SJSA1 (cell line): Measurements from ENCODE around the gene SF3B3. TPM values are rescaled to one million over a fixed set of nuclear protein-coding genes. Genes with fewer than 3 reads are reported as not detected.
"Not testable (repeated sequence)": the region's sequence is repeated elsewhere in the genome, so short reads cannot be mapped to it uniquely, and the experiment has no call there.

Experiments
- DNase-seq, 2 experiments: peaks; one replicate each; pipeline ENCODE4 v3.0.0-alpha.2; 2015 to 2020; ENCODE audit warnings: low spot score in 2 of 2, low read depth in 1 of 2
- H3K27ac ChIP-seq: fragments of 250-450 bp; sonication (Bioruptor Pico); 2 replicates; pipeline ENCODE4 v1.5.1; 2020; ENCODE audit warnings: mild to moderate bottlenecking, moderate library complexity
- H3K27me3 ChIP-seq: fragments of 250-450 bp; sonication (Bioruptor Pico); replicated peaks from 2 replicates; pipeline ENCODE4 v1.5.1; 2020; ENCODE audit warnings: mild to moderate bottlenecking, moderate library complexity
- H3K36me3 ChIP-seq: fragments of 250-450 bp; sonication (Bioruptor Pico); 2 replicates; pipeline ENCODE4 v1.5.1; 2020; ENCODE audit warnings: mild to moderate bottlenecking
- H3K4me1 ChIP-seq: fragments of 250-450 bp; sonication (Bioruptor Pico); replicated peaks from 2 replicates; pipeline ENCODE4 v1.6.1; 2021; ENCODE audit warnings: mild to moderate bottlenecking
- H3K4me3 ChIP-seq: fragments of 250-450 bp; sonication (Bioruptor Pico); 2 replicates; pipeline ENCODE4 v1.5.1; 2020; ENCODE audit warnings: mild to moderate bottlenecking
- H3K9me3 ChIP-seq: fragments of 250-450 bp; sonication (Bioruptor Pico); replicated peaks from 2 replicates; pipeline ENCODE4 v1.5.1; 2020; ENCODE audit warnings: mild to moderate bottlenecking
- total RNA-seq: library from RNA; depleted of rRNA; stranded (reverse); fragments of >200 nt; shearing (Covaris generic); gene quantifications from 2 replicates; pipeline ENCODE4 v1.2.3, GENCODE V29; 2014

SF3B3 gene
- total RNA-seq, 1 experiment from 2014 or later = 170 TPM

DNA sequence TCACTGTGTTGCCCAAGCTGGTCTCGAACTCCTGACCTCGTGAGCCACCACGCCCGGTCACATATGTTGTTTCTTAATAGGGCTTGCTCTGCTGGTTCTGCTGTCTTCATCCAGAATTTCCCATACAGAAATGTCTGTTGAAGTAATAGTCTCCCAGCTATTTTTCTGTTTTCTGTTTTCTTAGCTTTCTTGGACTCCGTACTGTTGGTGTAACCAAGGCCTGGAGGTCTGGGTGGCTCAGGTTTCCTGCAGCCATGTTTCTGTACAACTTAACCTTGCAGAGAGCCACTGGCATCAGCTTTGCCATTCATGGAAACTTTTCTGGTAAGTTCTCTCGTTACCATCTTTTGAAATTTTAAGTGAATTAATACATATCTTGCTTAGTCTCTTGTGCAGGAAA is 2.8 kb downstream of the SF3B3 start:
- Histone ChIP-seq H3K4me1 (peaks cover 23% of the 10 kb centered on the region), H3K27ac (no peak overlapping the region), H3K4me3 (no peak overlapping the region), H3K27me3 (no peaks in the 10 kb centered on the region), H3K9me3 (no peaks in the 10 kb centered on the region), H3K36me3 (peaks cover 70% of the 10 kb centered on the region)
- DNase-seq = no peak

DNA sequence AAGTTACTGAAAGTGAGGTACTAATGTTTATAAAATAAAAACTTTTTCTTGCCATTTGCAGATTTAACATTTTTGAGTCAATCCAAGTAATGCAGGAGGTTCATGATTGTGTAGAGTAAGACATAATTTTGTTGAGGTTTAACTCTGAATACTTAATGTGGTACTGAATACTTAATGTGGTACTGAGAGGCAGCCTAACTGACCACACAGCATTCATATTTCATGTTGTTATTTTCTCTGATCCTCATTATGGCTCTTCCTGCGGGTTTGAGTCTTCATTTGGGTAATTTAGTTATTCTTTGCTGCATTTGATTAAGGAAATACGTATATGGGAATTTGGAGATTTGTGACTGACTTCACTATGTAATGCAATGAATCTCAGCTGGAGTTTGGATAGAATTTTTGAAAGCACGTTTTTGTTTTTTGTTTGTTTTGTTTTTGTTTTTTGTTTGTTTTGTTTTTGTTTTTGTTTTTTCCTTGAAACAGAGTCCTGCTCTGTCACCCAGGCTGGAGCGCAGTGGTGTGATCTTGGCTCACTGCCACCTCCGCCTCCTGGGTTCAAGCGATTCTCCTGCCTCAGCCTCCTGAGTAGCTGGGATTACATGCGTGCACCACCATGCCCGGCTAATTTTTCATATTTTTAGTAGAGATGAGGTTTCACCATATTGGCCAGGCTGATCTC is 3.8 kb downstream of the SF3B3 start:
- DNase-seq = no peak
- Histone ChIP-seq H3K36me3 (peaks cover 78% of the 10 kb centered on the region), H3K27me3 (no peaks in the 10 kb centered on the region), H3K4me1 (peaks cover 19% of the 10 kb centered on the region), H3K4me3 (no peak overlapping the region), H3K9me3 (no peaks in the 10 kb centered on the region), H3K27ac (no peak overlapping the region)

DNA sequence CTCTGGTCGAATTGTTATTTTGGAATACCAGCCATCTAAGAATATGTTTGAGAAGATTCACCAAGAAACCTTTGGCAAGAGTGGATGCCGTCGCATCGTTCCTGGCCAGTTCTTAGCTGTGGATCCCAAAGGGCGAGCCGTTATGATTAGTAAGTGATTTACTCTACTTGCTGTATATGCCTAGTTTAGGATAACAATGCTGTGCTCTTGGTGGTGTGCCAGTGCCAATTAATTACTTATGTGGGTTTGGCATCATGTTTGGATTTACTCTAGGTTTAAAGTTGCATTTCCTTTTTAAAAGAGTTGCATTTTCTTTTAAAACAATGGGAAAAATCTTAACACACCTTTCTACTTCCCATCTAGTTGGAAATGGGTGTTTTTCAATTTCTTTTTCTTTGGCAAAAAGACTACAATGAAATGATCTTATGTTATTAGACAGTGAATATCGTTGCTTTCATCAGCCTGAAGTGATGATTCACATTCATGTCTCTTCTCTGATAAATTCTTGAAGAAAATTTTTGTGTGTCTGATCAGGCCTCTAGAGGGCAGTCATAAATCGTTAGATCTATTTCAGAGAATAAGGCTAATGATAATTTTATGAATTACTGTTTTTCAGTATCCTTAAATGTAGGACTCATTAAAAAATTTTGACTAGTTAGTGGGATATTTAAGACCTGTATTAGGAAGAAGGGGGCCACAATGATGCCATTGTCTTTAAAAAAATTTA is 5.6 kb downstream of the SF3B3 start:
- Histone ChIP-seq H3K36me3 (peaks cover 89% of the 10 kb centered on the region), H3K4me1 (peaks cover 17% of the 10 kb centered on the region), H3K27me3 (no peaks in the 10 kb centered on the region), H3K27ac (no peak overlapping the region), H3K4me3 (no peak overlapping the region), H3K9me3 (no peaks in the 10 kb centered on the region)
- peak in 1 of 2 experiments; percentile 47 for DNase-seq

DNA sequence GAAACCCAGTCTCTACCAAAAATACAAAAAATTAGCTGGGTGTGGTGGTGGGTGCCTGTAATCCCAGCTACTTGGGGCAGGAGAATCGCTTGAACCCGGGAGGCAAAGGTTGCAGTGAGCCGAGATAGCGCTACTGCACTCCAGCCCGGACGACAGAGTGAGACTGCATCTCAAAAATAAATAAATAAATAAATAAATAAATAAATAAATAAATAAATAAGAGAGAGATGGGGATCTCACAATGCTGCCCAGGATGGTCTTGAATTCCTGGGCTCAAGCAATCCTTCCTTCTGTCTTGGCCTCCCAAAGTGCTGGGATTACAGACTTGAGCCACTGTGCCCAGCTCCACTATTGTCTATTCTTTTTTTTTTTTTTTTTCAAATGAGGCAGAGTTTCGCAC is 6.3 kb downstream of the SF3B3 start:
- H3K27ac ChIP-seq = not testable (repeated sequence)
- peaks cover 90% of the 10 kb centered on the region for H3K36me3 ChIP-seq

DNA sequence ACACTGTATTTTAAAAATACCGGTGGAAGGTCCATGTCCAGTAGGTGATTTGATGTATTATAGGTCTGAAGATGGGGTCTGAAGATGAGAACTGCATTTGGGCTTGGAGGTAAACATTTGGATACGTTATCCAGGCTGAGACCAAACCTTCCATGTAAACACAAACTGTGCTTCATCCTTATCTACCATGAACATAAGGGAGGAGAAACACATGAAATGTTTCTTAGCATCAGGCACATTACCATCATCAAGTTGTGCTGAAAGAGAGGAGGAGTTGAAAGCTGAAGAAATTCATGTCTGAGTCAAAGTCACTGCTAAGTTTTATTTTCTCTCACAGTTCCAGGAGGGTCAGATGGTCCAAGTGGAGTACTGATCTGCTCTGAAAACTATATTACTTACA is 11.4 kb downstream of the SF3B3 start:
- H3K36me3 ChIP-seq = peaks cover 98% of the 10 kb centered on the region
- no peaks in the 10 kb centered on the region for H3K9me3 ChIP-seq
- no peak overlapping the region for H3K27ac ChIP-seq

More for the DNA sequence above, 6.3 kb downstream of the SF3B3 start:
- not testable (repeated sequence) for H3K27me3 ChIP-seq, DNase-seq, H3K9me3 ChIP-seq, H3K4me3 ChIP-seq
- H3K4me1 ChIP-seq = peaks cover 16% of the 10 kb centered on the region

DNA sequence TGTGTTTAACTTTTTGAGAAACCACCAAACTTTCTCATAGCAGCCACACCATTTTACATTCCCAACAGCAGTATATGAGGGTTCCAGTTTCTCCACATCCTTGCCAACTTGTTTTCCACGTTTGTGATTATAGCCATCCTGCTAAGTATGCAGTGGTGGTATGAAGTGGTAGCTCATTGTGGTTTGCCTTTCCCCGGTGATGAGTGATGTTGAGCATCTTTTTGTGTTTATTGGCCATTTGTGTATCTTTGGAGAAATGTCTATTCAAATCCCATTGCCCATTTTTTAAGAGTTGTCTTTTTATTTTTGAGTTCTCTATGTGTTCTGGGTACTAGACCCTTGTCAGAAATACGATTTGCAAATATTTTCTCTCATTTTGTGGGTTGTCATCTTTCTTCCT is 17.4 kb downstream of the SF3B3 start:
- peaks cover 100% of the 10 kb centered on the region for H3K36me3 ChIP-seq
- no peak overlapping the region for H3K4me3 ChIP-seq
- no peaks in the 10 kb centered on the region for H3K9me3 ChIP-seq
- DNase-seq = no peak
- H3K4me1 ChIP-seq = no peaks in the 10 kb centered on the region
- H3K27me3 ChIP-seq = no peaks in the 10 kb centered on the region
- H3K27ac ChIP-seq = no peak overlapping the region

More for the DNA sequence above, 11.4 kb downstream of the SF3B3 start:
- Histone ChIP-seq H3K27me3 (no peaks in the 10 kb centered on the region), H3K4me1 (no peaks in the 10 kb centered on the region), H3K4me3 (no peak overlapping the region)
- no peak for DNase-seq

DNA sequence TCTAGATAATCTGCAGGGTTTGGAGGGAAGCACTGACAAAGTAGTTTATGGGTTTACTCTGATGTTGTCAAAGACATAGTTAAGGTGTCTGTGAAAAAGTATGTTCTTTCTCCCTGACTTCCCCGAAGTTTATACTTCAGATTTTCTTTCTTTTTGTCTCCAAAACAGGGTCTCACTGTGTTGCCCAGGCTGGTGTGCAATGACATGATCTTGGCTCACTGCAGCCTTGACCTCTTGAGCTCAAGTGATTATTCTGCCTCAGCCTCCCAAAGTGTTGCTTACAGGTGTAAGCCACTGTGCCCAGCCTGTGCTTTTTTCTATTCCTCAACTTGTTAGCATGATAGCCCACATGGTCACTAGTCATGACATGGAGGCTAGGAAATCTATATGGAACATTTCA is 20.9 kb downstream of the SF3B3 start:
- no peaks in the 10 kb centered on the region for H3K4me1 ChIP-seq
- peaks cover 98% of the 10 kb centered on the region for H3K36me3 ChIP-seq
- H3K9me3 ChIP-seq = no peaks in the 10 kb centered on the region
- no peaks in the 10 kb centered on the region for H3K27me3 ChIP-seq
- H3K4me3 ChIP-seq = no peak overlapping the region
- no peak overlapping the region for H3K27ac ChIP-seq
- DNase-seq = no peak

DNA sequence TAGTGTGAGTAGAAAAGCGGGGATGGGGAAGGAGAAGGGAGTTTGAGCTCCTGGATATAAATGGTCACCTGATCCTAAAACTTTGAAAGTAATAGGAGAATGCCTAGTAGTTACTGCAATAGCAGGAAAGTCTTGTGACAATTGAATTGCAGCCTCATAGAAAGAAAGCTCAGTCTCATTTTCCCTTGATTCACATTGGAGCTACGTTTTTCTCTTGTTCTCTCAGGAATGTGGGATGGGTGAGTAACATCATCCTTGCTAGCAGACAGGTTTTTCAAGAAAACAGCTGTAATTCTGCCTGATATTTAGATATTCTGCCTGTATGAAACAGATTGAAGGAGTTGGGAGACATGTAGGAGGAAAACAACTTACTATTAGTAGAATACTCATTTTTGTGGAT is 25.3 kb downstream of the SF3B3 start:
- H3K27ac ChIP-seq = no peak overlapping the region
- no peaks in the 10 kb centered on the region for H3K9me3 ChIP-seq
- peaks cover 31% of the 10 kb centered on the region for H3K4me1 ChIP-seq
- peaks cover 93% of the 10 kb centered on the region for H3K36me3 ChIP-seq
- no peak overlapping the region for H3K4me3 ChIP-seq
- H3K27me3 ChIP-seq = no peaks in the 10 kb centered on the region
- DNase-seq = no peak

DNA sequence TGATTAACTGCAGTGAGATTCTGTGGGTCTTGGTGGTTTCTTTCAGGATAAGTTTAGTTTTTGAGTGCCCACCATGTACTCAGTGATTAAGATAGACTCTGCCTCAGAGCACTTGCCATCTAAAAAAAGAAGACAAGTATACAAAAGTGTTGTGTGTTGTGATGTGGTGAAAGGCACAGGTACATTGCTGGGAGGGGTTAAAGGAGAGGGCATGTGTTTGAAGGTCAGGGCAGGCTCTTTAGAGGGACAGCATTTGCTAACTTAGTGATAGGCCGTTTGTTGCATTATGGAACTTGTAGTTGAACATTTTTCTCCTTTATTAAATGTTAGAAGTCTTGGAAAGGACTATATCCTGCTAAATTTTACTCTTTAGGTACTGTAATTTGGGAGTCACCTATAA is 26.5 kb downstream of the SF3B3 start:
- Histone ChIP-seq H3K4me1 (peaks cover 38% of the 10 kb centered on the region), H3K9me3 (no peaks in the 10 kb centered on the region), H3K27me3 (no peaks in the 10 kb centered on the region), H3K36me3 (peaks cover 93% of the 10 kb centered on the region), H3K4me3 (no peak overlapping the region), H3K27ac (no peak overlapping the region)
- no peak for DNase-seq

DNA sequence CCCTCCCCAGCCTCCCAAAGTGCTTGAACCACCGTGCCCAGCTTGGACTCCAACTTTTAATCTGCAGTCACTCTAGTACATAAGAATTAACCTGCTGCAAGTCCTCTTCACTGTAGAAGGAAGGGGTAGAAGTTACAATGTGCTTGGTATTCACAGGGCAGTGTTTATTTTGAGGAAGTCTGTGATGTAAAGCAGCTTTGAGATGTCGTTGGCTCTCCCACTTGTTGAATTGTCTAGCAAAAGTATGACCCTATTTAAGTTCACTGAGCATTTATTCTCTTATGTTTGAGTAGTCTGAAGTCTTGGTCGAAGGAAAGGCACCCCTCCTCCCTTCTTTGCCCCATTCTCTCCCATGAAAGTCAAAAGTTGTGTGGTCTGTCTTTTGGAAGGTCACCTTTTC is 28.2 kb downstream of the SF3B3 start:
- H3K36me3 ChIP-seq = peaks cover 94% of the 10 kb centered on the region
- no peak overlapping the region for H3K27ac ChIP-seq
- DNase-seq = no peak
- H3K4me3 ChIP-seq = no peak overlapping the region
- no peaks in the 10 kb centered on the region for H3K27me3 ChIP-seq
- H3K4me1 ChIP-seq = peaks cover 38% of the 10 kb centered on the region
- no peaks in the 10 kb centered on the region for H3K9me3 ChIP-seq

DNA sequence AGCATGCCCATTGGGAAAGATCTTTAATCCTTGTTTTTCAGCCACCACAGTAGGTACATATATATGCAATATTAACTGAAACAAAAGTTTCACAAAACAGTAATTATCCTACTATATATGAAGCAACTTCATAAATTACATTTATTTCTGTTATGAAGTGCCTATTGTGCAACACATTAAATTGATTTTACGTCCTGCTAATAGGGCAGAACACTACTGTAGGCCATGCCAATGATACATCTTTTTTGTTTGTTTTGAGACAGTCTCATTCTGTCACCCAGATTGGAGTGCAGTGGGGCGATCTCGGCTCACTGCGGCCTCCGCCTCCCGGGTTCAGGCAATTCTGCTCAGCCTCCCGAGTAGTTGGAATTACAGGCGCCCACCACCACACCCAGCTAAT is 29.1 kb downstream of the SF3B3 start:
- no peak for DNase-seq
- H3K27ac ChIP-seq = peak overlapping the region; percentile 96
- peaks cover 38% of the 10 kb centered on the region for H3K4me1 ChIP-seq
- H3K4me3 ChIP-seq = no peak overlapping the region
- no peaks in the 10 kb centered on the region for H3K9me3 ChIP-seq
- no peaks in the 10 kb centered on the region for H3K27me3 ChIP-seq
- peaks cover 94% of the 10 kb centered on the region for H3K36me3 ChIP-seq

DNA sequence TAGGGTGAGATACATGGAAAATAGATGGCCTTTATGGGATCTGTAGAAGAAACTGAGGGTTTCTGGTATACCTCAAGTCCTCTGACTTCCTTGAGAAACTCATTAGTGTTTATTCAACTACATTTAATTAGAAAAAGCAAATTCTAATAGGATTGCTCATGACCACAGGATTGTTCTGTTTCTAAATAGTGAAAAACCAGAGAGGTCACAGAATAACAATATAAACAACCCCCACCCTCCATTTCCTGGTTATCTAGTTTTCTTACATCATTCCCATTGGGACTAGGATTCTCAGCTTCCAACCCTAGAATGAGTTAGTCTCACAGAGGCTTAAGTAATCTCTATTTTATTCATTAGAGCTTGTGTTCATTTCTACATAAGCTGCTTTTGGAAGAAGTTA is 30.0 kb downstream of the SF3B3 start:
- DNase-seq = peak in 1 of 2 experiments; percentile 92
- Histone ChIP-seq H3K4me1 (peaks cover 38% of the 10 kb centered on the region), H3K36me3 (peaks cover 93% of the 10 kb centered on the region), H3K27ac (peak overlapping the region; percentile 96), H3K4me3 (no peak overlapping the region), H3K9me3 (no peaks in the 10 kb centered on the region), H3K27me3 (no peaks in the 10 kb centered on the region)

DNA sequence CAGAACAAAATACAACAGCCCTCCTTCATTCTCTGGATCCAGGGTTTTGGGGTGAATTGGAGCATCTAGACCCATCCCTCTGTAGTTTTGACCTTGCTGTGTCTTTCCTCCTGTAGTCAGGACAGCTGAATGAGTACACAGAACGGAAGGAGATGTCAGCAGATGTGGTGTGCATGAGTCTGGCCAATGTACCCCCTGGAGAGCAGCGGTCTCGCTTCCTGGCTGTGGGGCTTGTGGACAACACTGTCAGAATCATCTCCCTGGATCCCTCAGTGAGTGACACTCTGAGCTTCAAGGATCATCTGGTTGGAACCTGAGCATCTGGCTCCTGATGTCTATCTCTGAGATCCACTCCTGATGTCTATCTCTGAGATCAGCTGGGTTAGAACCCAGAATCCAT is 32.4 kb downstream of the SF3B3 start:
- Histone ChIP-seq H3K4me3 (no peak overlapping the region), H3K9me3 (no peaks in the 10 kb centered on the region), H3K27me3 (no peaks in the 10 kb centered on the region), H3K4me1 (peaks cover 34% of the 10 kb centered on the region), H3K27ac (no peak overlapping the region), H3K36me3 (peaks cover 93% of the 10 kb centered on the region)
- no peak for DNase-seq

DNA sequence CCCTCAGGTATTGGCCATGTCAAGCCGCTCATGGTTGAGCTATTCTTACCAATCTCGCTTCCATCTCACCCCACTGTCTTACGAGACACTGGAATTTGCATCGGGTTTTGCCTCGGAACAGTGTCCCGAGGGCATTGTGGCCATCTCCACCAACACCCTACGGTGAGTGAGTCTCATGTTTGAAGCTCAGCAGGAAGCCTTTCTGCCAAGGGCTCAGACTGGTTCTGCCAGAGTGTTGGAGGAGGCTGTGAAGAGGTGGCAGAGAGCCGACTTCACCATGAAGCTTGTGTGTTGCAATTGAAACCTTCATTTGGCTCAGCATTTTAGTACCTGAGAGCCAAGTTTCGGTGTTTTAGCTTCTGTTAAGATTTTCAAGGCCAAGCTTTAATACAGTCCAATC is 38.0 kb downstream of the SF3B3 start:
- Histone ChIP-seq H3K4me3 (no peak overlapping the region), H3K27ac (no peak overlapping the region), H3K36me3 (peaks cover 99% of the 10 kb centered on the region)

More for the DNA sequence above, 38.0 kb downstream of the SF3B3 start:
- H3K9me3 ChIP-seq = no peaks in the 10 kb centered on the region
- no peaks in the 10 kb centered on the region for H3K4me1 ChIP-seq
- no peak for DNase-seq
- no peaks in the 10 kb centered on the region for H3K27me3 ChIP-seq
